HG03460 (cell line): ENCODE measurements around the gene SH3RF1.

Experiments used
- ATAC-seq: cut with Tn5 transposase; IDR thresholded peaks from one replicate; pipeline ENCODE4 v1.9.1; 2021; ENCODE audit not compliant: unreplicated experiment

Gene SH3RF1

GRCh38 chr4:169079942-169080827, 190.6 kb downstream of the SH3RF1 start:
- ATAC-seq, result peak; percentile 95

- ATAC-seq, result no peak
Observed at GRCh38 chr4:169074117-169074516, 196.6 kb downstream of the SH3RF1 start.

GRCh38 chr4:169071747-169072146, 199.0 kb downstream of the SH3RF1 start:
- ATAC-seq, result no peak

GRCh38 chr4:169070895-169071218, 199.9 kb downstream of the SH3RF1 start:
- ATAC-seq, result no peak

GRCh38 chr4:169070071-169070894, 200.5 kb downstream of the SH3RF1 start:
- no peak for ATAC-seq

GRCh38 chr4:169068423-169068822, 202.3 kb downstream of the SH3RF1 start:
- peak; percentile 73 for ATAC-seq

- ATAC-seq, result no peak
Observed at GRCh38 chr4:169066934-169067333, 203.8 kb downstream of the SH3RF1 start.

GRCh38 chr4:169064296-169064695, 206.5 kb downstream of the SH3RF1 start:
- ATAC-seq, result no peak

- no peak for ATAC-seq
Observed at GRCh38 chr4:169063441-169063840, 207.3 kb downstream of the SH3RF1 start.

GRCh38 chr4:169062897-169063244, 207.9 kb downstream of the SH3RF1 start:
- no peak for ATAC-seq

- no peak for ATAC-seq
Observed at GRCh38 chr4:169061386-169061785, 209.4 kb downstream of the SH3RF1 start.

- ATAC-seq, result no peak
Observed at GRCh38 chr4:169060391-169061091, 210.2 kb downstream of the SH3RF1 start.

- no peak for ATAC-seq
Observed at GRCh38 chr4:169059306-169060211, 211.2 kb downstream of the SH3RF1 start.

- ATAC-seq, result no peak
Observed at GRCh38 chr4:169058312-169058711, 212.4 kb downstream of the SH3RF1 start.

GRCh38 chr4:169054879-169055278, 215.9 kb downstream of the SH3RF1 start:
- ATAC-seq, result no peak

GRCh38 chr4:169052594-169052945, 218.2 kb downstream of the SH3RF1 start:
- no peak for ATAC-seq

GRCh38 chr4:169051761-169052593, 218.8 kb downstream of the SH3RF1 start:
- ATAC-seq, result no peak

- ATAC-seq, result no peak
Observed at GRCh38 chr4:169050881-169051760, 219.6 kb downstream of the SH3RF1 start.

- no peak for ATAC-seq
Observed at GRCh38 chr4:169050284-169050683, 220.5 kb downstream of the SH3RF1 start.
